Duodenal mucosa (tissue), 2 donors: ENCODE data around the gene COL16A1.

ENCODE experiments used
- H3K27ac ChIP-seq: one replicate; pipeline ENCODE4 v1.7.0; 2013; ENCODE audit warnings: low read depth, low read length
- H3K27me3 ChIP-seq, 2 donors: one replicate each; pipeline ENCODE4 v1.7.0; 2013; ENCODE audit warnings: low read length in 2 of 2, control low read depth in 1 of 2; ENCODE audit not compliant: insufficient read depth in 2 of 2, control insufficient read depth in 1 of 2
- H3K36me3 ChIP-seq, 2 donors: one replicate each; pipeline ENCODE4 v1.7.0; 2013; ENCODE audit warnings: low read length in 2 of 2, control low read depth in 1 of 2; ENCODE audit not compliant: insufficient read depth in 2 of 2, control insufficient read depth in 1 of 2
- H3K4me1 ChIP-seq, 2 donors: one replicate each; pipeline ENCODE4 v1.7.0; 2013; ENCODE audit warnings: low read length in 2 of 2, control low read depth in 1 of 2; ENCODE audit not compliant: insufficient read depth in 2 of 2, control insufficient read depth in 1 of 2
- H3K4me3 ChIP-seq, 2 donors: one replicate each; pipeline ENCODE4 v1.7.0; 2013; ENCODE audit warnings: low read length in 2 of 2, low read depth in 1 of 2
- H3K9ac ChIP-seq, 2 donors: one replicate each; pipeline ENCODE4 v1.7.0; 2013; ENCODE audit warnings: low read length in 2 of 2, low read depth in 1 of 2
- H3K9me3 ChIP-seq, 2 donors: one replicate each; pipeline ENCODE4 v1.7.0; 2013; ENCODE audit warnings: low read length in 2 of 2, control low read depth in 1 of 2; ENCODE audit not compliant: control insufficient read depth in 1 of 2

The COL16A1 gene

GRCh38 chr1:31660871-31661455 is 42.9 kb downstream of the COL16A1 start:
- H3K27me3 ChIP-seq: no peaks in the 10 kb centered on the region
- no peaks in the 10 kb centered on the region for H3K9me3 ChIP-seq
- H3K36me3 ChIP-seq: peaks cover 0 to 9% of the 10 kb centered on the region in 2 donors
- no peak overlapping the region for H3K4me3 ChIP-seq
- peaks cover 7 to 11% of the 10 kb centered on the region in 2 donors for H3K4me1 ChIP-seq
- H3K9ac ChIP-seq: no peak overlapping the region
- no peak overlapping the region for H3K27ac ChIP-seq

GRCh38 chr1:31659889-31660288 is 43.9 kb downstream of the COL16A1 start:
- Histone ChIP-seq H3K9ac (no peak overlapping the region), H3K27ac (no peak overlapping the region), H3K36me3 (peaks cover 0 to 9% of the 10 kb centered on the region in 2 donors), H3K9me3 (no peaks in the 10 kb centered on the region), H3K4me3 (no peak overlapping the region), H3K27me3 (no peaks in the 10 kb centered on the region), H3K4me1 (peaks cover 0 to under 1% of the 10 kb centered on the region in 2 donors)

- Histone ChIP-seq H3K36me3 (peaks cover 0 to 9% of the 10 kb centered on the region in 2 donors), H3K27ac (no peak overlapping the region), H3K9me3 (no peaks in the 10 kb centered on the region), H3K4me1 (no peaks in the 10 kb centered on the region), H3K27me3 (no peaks in the 10 kb centered on the region), H3K9ac (no peak overlapping the region), H3K4me3 (no peak overlapping the region)
These were observed 45.1 kb downstream of the COL16A1 start for GRCh38 chr1:31658721-31659120.

GRCh38 chr1:31657972-31658510 is 45.8 kb downstream of the COL16A1 start:
- no peak overlapping the region for H3K9ac ChIP-seq
- H3K4me1 ChIP-seq: no peaks in the 10 kb centered on the region
- H3K36me3 ChIP-seq: peaks cover 0 to 9% of the 10 kb centered on the region in 2 donors
- no peaks in the 10 kb centered on the region for H3K27me3 ChIP-seq
- no peak overlapping the region for H3K4me3 ChIP-seq
- no peak overlapping the region for H3K27ac ChIP-seq
- H3K9me3 ChIP-seq: no peaks in the 10 kb centered on the region

GRCh38 chr1:31657020-31657804 is 46.6 kb downstream of the COL16A1 start:
- Histone ChIP-seq H3K27ac (no peak overlapping the region), H3K9me3 (no peaks in the 10 kb centered on the region), H3K4me3 (no peak overlapping the region), H3K4me1 (no peaks in the 10 kb centered on the region), H3K9ac (no peak overlapping the region), H3K36me3 (peaks cover 0 to 12% of the 10 kb centered on the region in 2 donors), H3K27me3 (no peaks in the 10 kb centered on the region)

GRCh38 chr1:31655756-31656155 is 48.1 kb downstream of the COL16A1 start:
- Histone ChIP-seq H3K9me3 (no peaks in the 10 kb centered on the region), H3K27ac (no peak overlapping the region), H3K4me3 (no peak overlapping the region), H3K27me3 (no peaks in the 10 kb centered on the region), H3K9ac (no peak overlapping the region), H3K4me1 (peaks cover 3 to 8% of the 10 kb centered on the region in 2 donors), H3K36me3 (peaks cover 0 to 12% of the 10 kb centered on the region in 2 donors)

GRCh38 chr1:31655104-31655503 is 48.7 kb downstream of the COL16A1 start:
- Histone ChIP-seq H3K27ac (no peak overlapping the region), H3K4me1 (peaks cover 3 to 14% of the 10 kb centered on the region in 2 donors), H3K36me3 (peaks cover 0 to 12% of the 10 kb centered on the region in 2 donors), H3K9ac (no peak overlapping the region), H3K9me3 (no peaks in the 10 kb centered on the region), H3K4me3 (no peak overlapping the region), H3K27me3 (no peaks in the 10 kb centered on the region)

GRCh38 chr1:31654474-31654776 is 49.4 kb downstream of the COL16A1 start:
- peaks cover 3 to 14% of the 10 kb centered on the region in 2 donors for H3K4me1 ChIP-seq
- H3K9me3 ChIP-seq: no peaks in the 10 kb centered on the region
- H3K4me3 ChIP-seq: no peak overlapping the region
- H3K27ac ChIP-seq: no peak overlapping the region
- H3K36me3 ChIP-seq: peaks cover 0 to 12% of the 10 kb centered on the region in 2 donors
- H3K27me3 ChIP-seq: no peaks in the 10 kb centered on the region
- no peak overlapping the region for H3K9ac ChIP-seq

GRCh38 chr1:31653717-31654473 is 49.9 kb downstream of the COL16A1 start:
- Histone ChIP-seq H3K4me1 (peaks cover 3 to 14% of the 10 kb centered on the region in 2 donors), H3K9ac (no peak overlapping the region), H3K36me3 (peaks cover 0 to 9% of the 10 kb centered on the region in 2 donors), H3K9me3 (no peaks in the 10 kb centered on the region), H3K4me3 (no peak overlapping the region), H3K27ac (no peak overlapping the region), H3K27me3 (no peaks in the 10 kb centered on the region)
